Skin of body (tissue), 2 donors: Measurements from ENCODE around the gene SLC22A14. TPM values are rescaled to one million over a fixed set of nuclear protein-coding genes. Genes with fewer than 3 reads are reported as not detected.

Source experiments
- DNase-seq: peaks from one replicate; lab custom pipeline; 2025; lab: John Stamatoyannopoulos, UW
- total RNA-seq: library from RNA; depleted of rRNA; stranded (reverse); fragments of >200 nt; gene quantifications from one replicate; pipeline ENCODE4 v1.2.3, GENCODE V29; 2014

Gene SLC22A14
- total RNA-seq, 1 donor from 2014 or later, result 0.30 TPM

DNA sequence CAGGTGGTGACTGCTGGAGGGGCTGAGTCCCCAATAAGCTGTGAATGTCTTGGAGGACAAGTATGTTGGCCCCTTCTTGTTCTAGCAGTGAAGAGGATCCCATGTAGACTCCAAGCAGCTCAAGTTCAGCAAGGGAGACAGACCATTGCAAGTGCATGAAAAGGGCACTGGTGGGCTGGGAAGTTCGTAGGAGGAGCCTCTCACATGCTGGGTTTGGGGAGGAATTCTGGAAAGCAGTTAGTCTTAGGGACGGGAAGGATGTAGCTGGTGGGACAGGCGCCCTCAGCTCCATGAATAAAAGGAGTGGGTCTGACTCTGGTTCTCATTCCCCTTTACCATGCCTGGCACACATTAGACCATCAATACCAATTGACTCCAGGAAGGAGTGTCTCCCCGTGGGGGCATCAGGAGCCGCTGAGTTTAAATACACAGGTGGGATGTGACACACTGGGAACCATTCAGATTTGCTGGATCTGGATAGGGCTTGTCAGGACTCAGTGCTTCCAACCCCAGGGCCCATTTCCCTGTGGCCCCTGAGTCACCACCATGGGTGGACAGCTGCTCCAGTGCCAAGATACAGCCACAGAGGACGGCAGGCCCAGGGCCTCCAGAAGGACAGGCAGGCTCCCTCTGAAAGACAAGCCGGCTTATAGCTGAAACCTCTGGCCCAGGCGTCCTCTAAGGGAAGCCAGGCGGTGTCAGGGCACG lies 63.9 kb downstream of the SLC22A14 start:
- no peak for DNase-seq

DNA sequence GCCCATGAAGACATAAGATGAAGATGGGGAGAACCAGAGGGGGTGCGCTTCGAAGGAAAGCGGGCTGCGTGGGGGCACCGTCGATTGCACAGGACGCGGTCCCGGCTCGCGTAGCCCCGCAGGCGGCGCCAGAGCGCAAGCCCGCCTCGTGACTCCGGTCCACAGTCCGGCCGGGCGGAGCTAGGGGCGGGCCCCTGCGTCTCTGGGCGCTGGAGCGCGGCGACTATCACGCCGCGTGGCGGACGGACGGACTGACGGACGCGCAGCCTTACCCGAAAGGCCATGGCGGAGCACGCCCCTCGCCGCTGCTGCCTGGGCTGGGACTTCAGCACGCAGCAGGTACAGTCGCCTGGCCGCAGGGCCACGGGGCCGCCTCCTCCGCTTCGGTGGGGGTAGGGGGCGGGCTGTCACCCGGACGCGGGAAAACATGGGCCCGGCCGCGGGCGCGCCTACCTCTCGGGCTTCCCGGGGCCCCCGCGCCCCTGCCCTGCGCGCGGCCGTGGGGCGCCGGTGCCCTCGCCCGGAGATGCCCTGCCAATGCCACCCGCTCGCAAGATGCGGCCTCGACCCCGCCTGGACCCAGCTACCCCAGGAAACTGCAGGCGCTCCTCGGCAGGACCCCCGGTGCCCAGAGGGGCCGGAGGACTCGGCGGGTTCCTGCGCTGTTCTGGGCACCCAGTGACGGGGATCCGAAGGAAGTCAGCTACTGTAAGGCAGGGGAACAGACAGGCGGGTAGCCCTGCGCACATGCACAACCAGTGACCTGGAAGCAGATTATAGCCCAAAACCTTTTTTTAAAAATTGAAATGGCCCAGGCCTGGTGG lies 64.7 kb downstream of the SLC22A14 start, which contains the start of gene XYLB:
XYLB (plus strand) TSS at position 199 of the 824 bp plus-strand sequence; CDS start at position 283, 84 bp downstream.
- DNase-seq, result peak; percentile 49

DNA sequence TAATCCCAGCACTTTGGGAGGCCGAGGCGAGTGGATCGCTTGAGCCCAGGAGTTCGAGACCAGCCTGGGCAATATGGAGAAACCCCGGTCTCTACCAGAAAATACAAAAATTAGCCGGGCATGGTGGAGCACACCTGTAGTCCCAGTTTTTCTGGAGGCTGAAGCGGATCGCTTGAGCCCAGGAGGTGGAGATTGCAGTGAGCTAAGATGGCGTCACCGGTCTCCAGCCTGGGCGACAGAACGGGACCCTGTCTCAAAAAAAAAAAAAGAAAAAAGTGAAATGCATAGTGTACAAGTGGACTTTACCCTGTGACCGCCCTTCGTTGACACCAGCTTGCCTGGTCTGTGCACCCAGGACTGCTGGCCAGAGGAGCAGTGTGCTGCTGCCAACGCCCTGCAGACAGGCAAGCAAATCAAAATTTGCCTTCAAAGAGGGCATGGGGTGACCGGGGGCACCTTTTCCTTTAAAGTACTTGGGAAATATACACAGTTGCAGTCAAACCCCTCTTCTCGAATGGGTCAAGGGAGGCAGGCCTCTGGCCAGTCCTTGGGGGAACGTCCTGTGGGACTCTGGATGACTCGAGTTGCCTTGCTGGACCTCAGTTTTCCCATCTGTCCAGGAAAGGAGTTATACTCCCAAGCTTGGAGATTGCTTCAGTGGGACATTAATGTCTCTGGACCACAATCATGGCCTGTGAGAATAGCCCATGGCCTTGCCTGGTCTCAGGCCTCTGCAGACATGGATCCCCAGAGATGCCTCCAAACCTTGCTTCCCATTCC lies 65.5 kb downstream of the SLC22A14 start:
- no peak for DNase-seq

DNA sequence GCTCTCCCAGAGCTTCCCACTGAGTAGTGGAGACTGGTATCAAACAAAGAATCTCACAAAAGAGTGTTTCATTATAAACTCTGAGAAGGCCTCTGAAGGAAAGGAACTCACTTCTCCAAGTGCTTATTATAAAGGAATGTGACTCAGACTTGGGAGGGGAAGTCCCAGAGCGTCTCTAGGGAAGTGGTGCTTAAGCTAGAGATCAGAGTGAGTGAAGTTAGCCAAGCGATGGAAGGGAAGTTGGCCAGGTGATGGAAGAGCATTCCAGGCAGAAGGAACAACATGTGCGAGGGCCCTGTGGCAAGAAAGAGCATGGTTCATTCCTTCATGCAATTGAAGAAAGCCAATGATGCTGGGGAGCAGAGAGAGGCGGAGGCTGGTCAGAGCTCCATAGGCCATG lies 66.8 kb downstream of the SLC22A14 start:
- no peak for DNase-seq

DNA sequence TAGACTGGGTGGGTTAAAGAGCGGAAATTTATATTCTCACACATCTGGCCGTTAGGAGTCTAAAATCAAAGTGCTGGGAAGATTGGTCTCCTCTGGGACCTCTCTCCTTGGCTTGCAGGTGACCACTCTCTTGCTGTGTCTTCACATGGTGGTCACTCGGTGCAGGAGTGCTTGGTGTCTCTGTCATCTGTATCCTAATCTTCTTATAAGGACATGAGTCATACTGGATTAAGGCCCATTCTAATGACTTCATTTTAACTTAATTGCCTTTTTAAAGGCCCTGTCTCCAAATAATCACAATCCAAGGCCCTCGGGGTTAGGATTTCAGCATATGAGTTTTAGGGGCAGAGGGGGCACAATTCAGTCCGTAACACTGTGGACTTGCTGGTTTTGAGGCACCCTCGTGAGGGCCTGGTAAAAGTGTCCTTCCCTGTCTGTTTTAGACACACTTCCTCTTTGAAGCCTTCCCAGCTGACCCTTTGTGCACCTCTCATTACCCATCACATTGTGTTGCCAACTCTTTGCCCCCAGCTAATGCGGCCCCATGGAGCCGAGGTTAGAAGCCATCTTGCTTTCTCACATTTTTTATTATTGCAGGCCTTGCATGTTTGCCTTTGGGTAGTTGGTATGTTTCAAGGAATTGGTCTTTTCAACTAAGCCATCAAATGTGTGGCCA lies 67.7 kb downstream of the SLC22A14 start:
- DNase-seq, result no peak

DNA sequence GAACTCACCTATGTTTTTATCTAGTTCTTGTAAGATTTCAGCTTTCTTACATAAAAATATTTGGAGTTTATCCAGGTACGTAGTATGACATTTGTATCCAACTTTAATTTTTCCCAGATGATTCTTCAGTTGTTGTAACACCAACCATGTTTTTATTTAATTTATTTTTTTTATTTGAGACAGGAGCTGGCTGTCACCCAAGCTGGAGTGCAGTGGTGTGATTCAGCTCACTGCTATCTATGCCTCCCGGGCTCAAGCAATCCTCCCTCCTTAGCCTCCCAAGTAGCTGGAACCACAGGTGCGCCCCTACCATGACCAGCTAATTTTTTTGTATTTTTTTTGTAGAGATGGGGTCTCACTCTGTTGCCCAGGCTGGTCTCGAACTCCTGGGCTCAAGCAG lies 71.1 kb downstream of the SLC22A14 start:
- no peak for DNase-seq

DNA sequence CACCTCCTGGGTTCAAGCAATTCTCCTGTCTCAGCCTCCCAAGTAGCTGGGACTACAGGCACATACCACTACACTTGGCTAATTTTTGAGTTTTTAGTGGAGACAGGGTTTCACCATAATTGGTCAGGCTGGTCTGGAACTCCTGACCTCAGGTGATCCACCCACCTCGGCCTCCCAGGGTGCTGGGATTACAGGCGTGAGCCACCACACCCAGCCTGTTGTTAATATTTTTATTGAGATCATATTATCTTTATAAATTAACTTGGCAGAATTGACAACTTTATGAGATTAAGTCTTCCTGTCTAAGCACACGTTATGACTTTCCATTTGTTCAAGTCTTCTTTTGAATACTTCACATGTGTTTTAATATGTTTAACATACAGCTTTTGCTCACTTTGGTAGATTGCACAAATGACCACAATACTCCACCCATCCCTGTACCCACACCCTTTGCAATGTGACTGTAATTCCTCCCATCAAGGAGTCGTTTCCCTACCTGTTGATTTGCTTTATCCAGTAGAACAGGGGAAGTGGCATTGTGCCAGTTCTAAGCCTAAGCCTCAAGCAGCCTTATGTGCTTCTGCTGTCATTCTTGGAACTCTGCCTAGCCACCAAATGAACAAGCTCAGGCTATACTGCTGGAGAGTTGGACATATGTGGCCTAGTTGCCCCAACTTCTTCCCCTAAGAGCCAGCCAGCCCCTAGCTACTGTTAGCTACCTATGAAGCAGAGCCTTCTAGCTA lies 72.7 kb downstream of the SLC22A14 start:
- DNase-seq, result peak; percentile 11

DNA sequence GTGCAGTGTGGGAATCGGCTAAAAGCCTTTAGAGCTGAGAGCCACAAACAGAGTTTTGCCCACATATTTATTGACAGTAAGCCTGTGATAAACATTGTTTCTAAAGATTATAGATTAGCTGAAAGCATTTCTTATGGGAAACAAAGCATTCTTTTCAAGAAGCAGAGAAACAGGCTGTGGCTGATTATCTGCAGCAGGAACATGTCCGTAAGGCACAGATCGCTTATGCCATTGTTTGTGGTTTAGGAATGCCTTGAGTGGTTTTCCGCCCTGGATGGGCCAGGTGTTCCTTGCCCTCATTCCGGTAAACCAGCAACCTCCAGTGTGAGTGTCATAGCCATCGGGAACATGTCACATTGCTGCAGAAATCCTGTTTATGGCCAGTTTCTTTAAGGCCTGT lies 76.9 kb downstream of the SLC22A14 start:
- no peak for DNase-seq

DNA sequence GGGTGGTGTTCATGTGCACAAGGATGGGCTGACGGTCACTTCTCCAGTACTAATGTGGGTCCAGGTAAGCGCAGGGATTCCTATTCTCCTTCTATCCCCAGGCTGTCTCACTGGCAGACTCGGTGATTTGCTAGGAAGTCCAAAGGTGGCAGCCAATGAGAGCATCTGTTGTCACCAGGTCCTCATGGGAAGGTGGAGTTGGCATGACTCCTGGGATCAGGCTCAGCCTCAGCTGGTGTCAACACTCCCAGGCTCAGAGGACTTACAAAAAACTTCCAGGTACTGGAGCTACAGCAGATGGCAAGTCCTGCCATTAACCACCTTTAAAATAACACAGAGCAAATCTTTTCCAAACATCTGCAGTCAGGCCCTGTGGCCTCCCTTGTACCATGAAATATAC lies 78.3 kb downstream of the SLC22A14 start:
- DNase-seq, result no peak

DNA sequence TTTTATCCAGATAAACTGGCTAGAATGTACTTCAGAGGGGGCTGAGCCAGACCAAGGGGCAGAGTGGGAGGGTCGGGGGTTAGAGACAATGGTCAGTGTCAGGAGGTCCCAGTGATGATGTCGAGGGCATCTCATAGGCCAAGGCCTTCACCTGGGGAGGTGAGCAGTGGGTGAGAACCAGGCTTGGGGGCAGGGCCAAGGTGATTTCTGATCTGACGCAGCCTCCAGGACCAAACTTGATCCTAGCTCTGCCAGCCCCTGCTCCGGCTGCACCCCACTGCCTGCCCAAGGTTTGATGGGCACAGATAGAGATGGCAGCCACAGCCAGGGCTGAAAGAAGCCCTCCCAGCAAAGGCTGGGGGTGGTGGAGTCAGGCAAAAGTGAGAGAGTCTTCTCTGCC lies 79.4 kb downstream of the SLC22A14 start:
- DNase-seq, result no peak

DNA sequence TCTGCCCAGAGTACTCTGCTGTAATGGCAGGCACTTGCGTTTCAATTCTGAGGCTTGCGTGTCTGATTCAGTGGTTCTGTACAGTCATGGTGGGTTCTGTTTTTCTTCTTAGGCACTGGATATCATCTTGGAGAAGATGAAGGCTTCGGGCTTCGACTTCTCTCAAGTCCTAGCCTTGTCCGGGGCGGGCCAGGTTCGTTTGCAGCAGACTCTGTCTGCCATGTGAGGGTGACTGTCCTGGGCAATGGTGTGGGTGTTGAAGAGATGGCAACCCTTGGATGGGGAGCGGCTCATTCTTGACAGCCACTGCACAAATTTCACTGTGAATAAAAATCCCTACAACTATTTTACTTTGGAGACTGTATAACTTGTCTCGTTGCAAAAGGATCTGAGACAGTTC lies 80.7 kb downstream of the SLC22A14 start:
- no peak for DNase-seq

DNA sequence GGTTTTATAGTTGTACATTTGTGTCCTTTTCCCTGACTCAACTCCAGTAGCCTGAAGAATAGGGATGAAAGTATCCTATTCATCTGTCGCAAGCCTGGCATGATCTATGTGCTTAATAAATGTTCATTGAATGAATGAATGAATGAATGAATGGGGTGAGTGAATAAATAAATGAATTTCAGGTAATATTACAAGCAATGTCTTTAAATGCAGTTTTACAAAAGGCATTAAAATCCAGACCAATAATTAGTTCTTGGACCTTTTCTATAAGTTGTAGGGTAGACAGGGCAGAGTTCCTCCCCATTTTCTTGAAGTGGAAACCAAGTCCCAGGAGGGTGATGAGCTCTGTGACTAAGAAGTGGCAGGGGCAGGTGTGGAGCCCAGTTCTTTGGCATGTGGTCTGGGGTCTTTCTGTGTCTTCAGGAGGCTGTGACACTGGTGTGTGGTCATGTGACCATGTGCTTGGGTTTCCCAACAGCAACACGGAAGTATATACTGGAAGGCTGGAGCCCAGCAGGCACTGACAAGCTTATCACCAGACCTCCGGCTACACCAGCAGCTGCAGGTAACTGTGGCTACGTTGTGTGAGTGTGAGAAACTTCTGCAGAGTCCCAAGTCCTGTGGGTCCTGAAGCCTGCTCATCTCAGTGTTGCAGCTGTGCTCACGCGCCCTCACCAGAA lies 82.8 kb downstream of the SLC22A14 start:
- no peak for DNase-seq

DNA sequence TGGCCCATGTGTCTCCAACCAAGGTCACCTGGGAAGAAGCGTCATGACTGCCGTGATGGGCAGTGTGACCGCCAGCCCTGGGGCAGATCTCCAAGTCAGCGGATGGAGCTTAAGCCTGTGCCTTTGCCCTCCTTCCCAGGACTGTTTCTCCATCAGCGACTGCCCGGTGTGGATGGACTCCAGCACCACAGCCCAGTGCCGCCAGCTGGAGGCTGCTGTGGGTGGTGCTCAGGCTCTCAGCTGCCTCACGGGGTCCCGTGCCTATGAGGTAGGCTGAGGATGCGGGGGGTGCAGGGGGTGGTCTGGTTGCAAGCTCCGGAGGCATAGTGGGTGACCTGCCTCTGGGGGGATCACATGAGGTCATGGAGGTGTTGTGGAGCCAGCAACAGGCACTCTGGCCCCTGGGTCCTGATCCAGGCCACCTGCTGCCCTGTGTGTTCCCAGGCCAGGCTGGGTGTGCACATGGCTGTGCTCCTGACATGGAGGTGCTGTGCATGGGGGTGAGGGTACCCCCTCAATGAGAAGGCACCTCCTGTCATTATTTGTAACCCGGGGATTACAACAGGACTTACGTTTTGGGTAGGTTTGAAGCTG lies 83.5 kb downstream of the SLC22A14 start:
- no peak for DNase-seq

DNA sequence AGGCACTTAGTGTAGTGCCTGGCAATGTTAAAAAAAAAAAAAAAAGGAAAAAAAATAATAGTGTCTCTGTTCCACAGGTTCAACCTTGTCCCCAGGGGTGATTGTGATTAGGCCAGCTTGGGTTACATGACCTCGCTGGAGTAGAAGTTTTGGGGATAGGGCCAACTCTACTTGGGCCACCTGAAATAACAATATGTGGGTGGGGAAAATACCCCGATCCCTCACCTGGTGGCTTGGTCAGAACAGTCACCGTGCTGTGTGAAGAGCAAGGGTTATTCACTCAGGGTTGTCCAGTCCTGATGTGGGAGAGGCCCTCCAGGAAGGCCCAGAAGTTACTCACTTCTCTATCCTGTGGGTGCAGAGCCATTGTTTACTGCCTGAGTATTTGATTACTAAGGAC lies 84.0 kb downstream of the SLC22A14 start:
- no peak for DNase-seq

DNA sequence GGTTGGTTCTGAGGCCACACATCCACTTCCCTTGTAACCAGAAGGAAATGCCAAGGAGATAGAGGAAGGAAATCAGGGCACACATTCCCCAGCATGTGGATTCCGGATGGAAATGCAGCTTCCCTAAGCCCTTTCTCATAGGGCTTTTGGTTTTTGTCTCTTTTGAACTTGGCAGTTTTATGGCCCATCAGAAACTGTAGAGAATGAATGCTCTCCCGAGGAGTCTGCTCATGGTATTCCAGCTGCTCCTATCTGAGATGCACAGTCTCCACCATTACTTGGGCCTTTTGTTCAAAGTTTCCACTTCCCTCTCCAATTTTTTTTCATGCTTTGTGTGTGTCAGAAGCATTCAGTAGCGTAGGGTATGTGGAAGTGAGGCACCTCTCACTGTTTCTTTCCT lies 85.7 kb downstream of the SLC22A14 start:
- no peak for DNase-seq
